Ramos (cell line): ENCODE results near the gene PTP4A2.
"Not testable (repeated sequence)": the region's sequence is repeated elsewhere in the genome, so short reads cannot be mapped to it uniquely, and the experiment has no call there.

Experiments used
- in situ Hi-C: fragments of 300-500 bp; cut with MboI; formaldehyde crosslinking; loops from one replicate; pipeline ENCODE4 v1.14.3; 2022; ENCODE audit warnings: low sequenced_read_pairs; ENCODE audit not compliant: unreplicated experiment

The PTP4A2 gene

GRCh38 chr1:31926853-31927660 is 11.1 kb downstream of the PTP4A2 start:
- in situ Hi-C loops = no loop called here

DNA sequence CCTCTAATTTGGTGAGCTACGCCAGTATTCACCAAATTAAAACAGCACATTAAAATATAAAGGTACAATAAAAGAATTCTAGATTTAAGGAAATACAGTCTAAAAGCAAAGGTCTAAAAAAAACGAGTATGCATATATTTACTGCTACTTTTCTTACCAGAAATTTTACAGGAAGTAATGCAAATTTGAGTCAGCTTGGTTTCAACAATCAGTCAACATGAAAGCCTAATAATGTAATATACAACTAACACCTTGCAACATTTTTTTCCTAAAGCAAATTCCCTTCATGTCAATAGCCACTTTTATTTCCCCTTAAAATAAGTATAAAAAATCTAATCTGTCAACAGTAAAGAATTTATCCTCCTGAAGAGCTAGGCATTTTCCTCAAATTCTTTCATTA is 11.9 kb downstream of the PTP4A2 start:
- in situ Hi-C loops = no loop called here

DNA sequence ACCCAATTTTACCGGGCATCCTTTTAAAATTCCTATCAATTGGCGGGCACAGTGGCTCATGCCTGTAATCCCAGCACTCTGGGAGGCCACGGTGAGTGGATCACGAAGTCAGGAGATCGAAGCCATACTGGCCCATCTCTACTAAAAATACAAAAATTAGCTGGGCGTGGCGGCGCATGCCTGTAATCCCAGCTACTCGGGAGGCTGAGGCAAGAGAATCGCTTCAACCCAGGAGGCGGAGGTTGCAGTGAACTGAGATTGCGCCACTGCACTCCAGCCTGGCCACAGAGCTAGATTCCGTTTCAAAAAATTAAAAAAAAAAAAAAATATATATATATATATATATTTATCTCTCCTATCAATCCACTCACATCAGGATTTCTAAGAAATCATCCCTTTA is 12.3 kb downstream of the PTP4A2 start:
- in situ Hi-C loops = not testable (repeated sequence)

DNA sequence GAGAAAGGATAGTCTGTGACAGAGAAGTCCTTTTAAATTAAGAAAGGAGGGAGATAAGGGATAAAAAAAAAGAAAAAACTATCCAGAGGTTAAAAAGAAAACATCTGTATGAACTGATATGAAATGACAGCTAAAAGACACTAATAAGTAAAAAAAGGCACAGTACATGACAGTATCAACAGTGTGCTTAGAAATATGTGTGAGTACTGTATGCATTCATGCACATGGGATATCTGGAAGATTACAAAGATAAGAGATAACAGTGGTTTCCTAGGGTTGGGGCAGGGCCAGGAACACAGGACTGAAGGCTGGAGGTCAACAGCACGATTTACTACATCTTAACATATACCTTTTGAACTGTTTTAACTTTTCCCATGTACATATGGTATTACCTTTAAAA is 13.3 kb downstream of the PTP4A2 start:
- in situ Hi-C loops = no loop called here

GRCh38 chr1:31923901-31924535 is 14.2 kb downstream of the PTP4A2 start:
- in situ Hi-C loops = no loop called here

GRCh38 chr1:31920956-31921355 is 17.2 kb downstream of the PTP4A2 start:
- in situ Hi-C loops = no loop called here

DNA sequence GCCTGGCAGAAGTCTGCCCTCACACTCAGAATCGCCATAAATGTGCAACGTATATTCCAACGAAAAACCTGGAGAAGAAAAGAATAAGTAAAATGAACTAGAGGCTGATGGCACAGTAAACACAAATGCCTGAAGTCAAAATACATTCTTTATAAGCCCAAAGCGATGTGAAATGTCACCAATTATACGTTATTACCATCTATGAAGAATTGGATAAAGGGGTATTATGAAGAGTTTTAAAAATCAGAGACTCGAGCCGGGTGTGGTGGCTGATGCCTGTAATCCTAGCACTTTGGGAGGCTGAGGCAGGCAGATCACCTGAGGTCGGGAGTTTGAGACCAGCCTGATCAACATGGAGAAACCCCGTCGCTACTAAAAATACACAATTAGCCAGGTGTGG is 18.6 kb downstream of the PTP4A2 start:
- in situ Hi-C loops = no loop called here

DNA sequence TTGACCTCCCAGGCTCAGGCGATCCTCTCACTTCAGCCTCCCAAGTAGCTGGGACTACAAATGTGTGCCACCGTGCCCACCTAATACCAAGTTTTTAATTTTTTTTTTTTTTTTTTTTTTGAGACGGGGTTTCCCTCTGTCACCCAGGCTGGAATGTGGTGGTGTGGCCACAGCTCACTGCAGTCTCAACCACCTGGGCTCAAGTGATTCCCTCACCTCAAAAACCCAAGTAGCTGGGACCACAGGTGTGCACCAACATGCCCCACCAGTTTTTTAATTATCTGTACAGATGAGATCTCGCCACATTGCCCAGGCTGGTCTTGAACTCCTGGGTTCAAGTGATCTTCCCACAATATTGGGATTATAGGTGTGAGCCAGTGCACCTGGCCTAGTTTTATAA is 22.7 kb downstream of the PTP4A2 start:
- in situ Hi-C loops = no loop called here

GRCh38 chr1:31913968-31914367 is 24.2 kb downstream of the PTP4A2 start:
- in situ Hi-C loops = no loop called here

- in situ Hi-C loops = no loop called here
These were observed 25.3 kb downstream of the PTP4A2 start for GRCh38 chr1:31912839-31913239.

GRCh38 chr1:31911994-31912780 is 26.0 kb downstream of the PTP4A2 start:
- in situ Hi-C loops = no loop called here

- in situ Hi-C loops = no loop called here
These were observed 27.2 kb downstream of the PTP4A2 start for GRCh38 chr1:31910933-31911332.

DNA sequence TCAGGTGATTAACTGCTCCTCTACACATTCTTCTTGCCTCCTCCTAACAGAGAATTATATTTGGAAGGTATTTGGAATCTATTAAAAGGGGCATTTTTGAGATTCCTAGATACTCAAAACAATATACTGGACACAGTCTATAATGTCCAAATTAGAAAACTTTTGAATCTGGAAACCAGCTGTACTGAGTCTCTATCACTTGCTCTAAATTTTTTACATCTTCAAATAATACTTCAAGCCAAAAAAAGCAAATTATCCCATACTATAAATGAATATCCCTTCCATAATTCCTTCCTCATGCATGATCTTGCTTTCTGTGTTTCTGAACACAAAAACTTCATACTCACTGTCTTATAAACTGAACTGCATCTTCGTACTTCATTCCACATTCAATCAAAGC is 28.5 kb downstream of the PTP4A2 start:
- in situ Hi-C loops = no loop called here

- in situ Hi-C loops = no loop called here
These were observed 31.6 kb downstream of the PTP4A2 start for GRCh38 chr1:31906557-31906956.

DNA sequence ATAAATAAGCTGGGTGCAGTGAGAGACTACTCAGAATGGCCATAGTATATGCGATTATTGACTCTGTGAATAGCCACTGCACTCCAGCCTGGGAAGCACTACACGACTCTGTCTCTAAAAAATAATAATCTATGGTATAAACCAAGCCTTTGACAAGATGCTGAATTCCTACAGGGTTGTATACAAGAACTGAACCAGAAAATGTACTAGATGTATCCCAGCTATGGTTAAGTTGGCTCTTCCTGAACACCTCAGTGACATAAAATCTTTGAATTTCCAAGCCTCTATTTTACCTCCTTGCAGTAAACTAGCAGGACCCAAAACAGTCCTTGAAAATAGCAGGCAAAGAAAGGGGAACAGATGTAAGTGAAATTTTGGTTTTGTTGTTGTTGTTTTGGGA is 32.5 kb downstream of the PTP4A2 start:
- in situ Hi-C loops = no loop called here

GRCh38 chr1:31905093-31905509 is 33.1 kb downstream of the PTP4A2 start:
- in situ Hi-C loops = no loop called here

GRCh38 chr1:31904339-31905092 is 33.7 kb downstream of the PTP4A2 start:
- in situ Hi-C loops = no loop called here

- in situ Hi-C loops = no loop called here
These were observed 35.7 kb downstream of the PTP4A2 start for GRCh38 chr1:31902510-31902860.

GRCh38 chr1:31901838-31902509 is 36.2 kb downstream of the PTP4A2 start:
- in situ Hi-C loops = no loop called here

DNA sequence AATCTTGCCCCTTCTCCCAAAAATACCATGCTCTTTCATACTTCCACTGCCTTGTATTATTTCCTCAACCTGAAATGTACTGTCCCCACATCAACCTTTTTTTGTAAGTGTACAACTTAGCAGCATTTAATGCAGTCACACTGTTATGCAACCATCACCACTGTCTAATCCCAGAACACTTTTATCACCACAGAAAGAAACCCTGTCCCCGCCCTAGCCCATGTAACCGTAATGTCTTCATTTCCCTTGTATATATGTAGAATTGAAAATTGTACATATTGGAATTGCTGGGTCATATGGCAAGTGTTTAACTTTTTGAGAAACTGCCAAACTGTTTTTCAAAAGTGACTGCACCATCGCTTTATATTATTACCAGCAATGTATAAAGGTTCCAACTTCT is 37.4 kb downstream of the PTP4A2 start:
- in situ Hi-C loops = no loop called here
